ENCODE data around the gene SLC47A2. TPM values are rescaled to one million over a fixed set of nuclear protein-coding genes. Genes with fewer than 3 reads are reported as not detected.
A peak's percentile ranks its signal among the peaks of the same experiment; 100 is the strongest.

SLC47A2 gene
- total and polyA plus RNA-seq, 2 donors from 2014 or later: 46.3 to 61.5 TPM

- TF ChIP-seq CTCF (IDR thresholded peaks at IDR 0.05; ENCODE audit: borderline replicate concordance, extremely low read depth, insufficient read depth): no peak
- H3K36me3 ChIP-seq (ENCODE audit: control insufficient read depth in 2 of 3, insufficient read depth in 3 of 3, low read length in 3 of 3): no peaks in the 10 kb centered on the region
- FAIRE-seq (no peak), DNase-seq (peak in 2 of 5 donors; percentile 36 to 72)
- H3K9me3 ChIP-seq (ENCODE audit: control insufficient read depth in 2 of 3, insufficient read depth in 1 of 3, low read length in 3 of 3): no peaks in the 10 kb centered on the region
- H3K27ac ChIP-seq (ENCODE audit: low read depth in 2 of 2, low read length in 2 of 2): peak overlapping the region; percentile 72 to 73
- no peak overlapping the region for H3K9ac ChIP-seq (ENCODE audit: low read length in 3 of 3)
- no peak overlapping the region for H3K4me3 ChIP-seq (ENCODE audit: low read length in 3 of 3)
- peaks cover 0 to 51% (median 37%) of the 10 kb centered on the region in 3 donors for H3K4me1 ChIP-seq (ENCODE audit: control insufficient read depth in 2 of 3, insufficient read depth in 2 of 3, low read depth in 1 of 3, low read length in 3 of 3)
- no peaks in the 10 kb centered on the region for H3K27me3 ChIP-seq (ENCODE audit: control insufficient read depth, insufficient read depth, low read length)
- intact Hi-C loops (cut with DNase I): no loop called here
Measured at GRCh38 chr17:19719355-19720209, 3.2 kb upstream of the SLC47A2 start.

GRCh38 chr17:19718613-19719354 is 2.4 kb upstream of the SLC47A2 start:
- intact Hi-C loops (cut with DNase I): no loop called here
- Histone ChIP-seq H3K9ac (ENCODE audit: low read length in 3 of 3) (peak overlapping the region in 1 of 3 donors; percentile 40), H3K9me3 (ENCODE audit: control insufficient read depth in 2 of 3, insufficient read depth in 1 of 3, low read length in 3 of 3) (no peaks in the 10 kb centered on the region), H3K27me3 (ENCODE audit: control insufficient read depth, insufficient read depth, low read length) (no peaks in the 10 kb centered on the region), H3K27ac (ENCODE audit: low read depth in 2 of 2, low read length in 2 of 2) (peak overlapping the region; percentile 45 to 55), H3K4me1 (ENCODE audit: control insufficient read depth in 2 of 3, insufficient read depth in 2 of 3, low read depth in 1 of 3, low read length in 3 of 3) (peaks cover 0 to 46% (median 35%) of the 10 kb centered on the region in 3 donors), H3K4me3 (ENCODE audit: low read length in 3 of 3) (peak overlapping the region in 1 of 3 donors; percentile 41), H3K36me3 (ENCODE audit: control insufficient read depth in 2 of 3, insufficient read depth in 3 of 3, low read length in 3 of 3) (no peaks in the 10 kb centered on the region)
- TF ChIP-seq CTCF (IDR thresholded peaks at IDR 0.05; ENCODE audit: borderline replicate concordance, extremely low read depth, insufficient read depth): peak; percentile 36
- FAIRE-seq: no peak
- peak in 2 of 5 donors; percentile 36 to 64 for DNase-seq

- DNase-seq (peak in 2 of 5 donors; percentile 40 to 48), FAIRE-seq (no peak)
- Histone ChIP-seq H3K36me3 (ENCODE audit: control insufficient read depth in 2 of 3, insufficient read depth in 3 of 3, low read length in 3 of 3) (no peaks in the 10 kb centered on the region), H3K4me1 (ENCODE audit: control insufficient read depth in 2 of 3, insufficient read depth in 2 of 3, low read depth in 1 of 3, low read length in 3 of 3) (peaks cover 0 to 46% (median 34%) of the 10 kb centered on the region in 3 donors), H3K4me3 (ENCODE audit: low read length in 3 of 3) (peak overlapping the region in 2 of 3 donors; percentile 26 to 41), H3K9ac (ENCODE audit: low read length in 3 of 3) (no peak overlapping the region), H3K27me3 (ENCODE audit: control insufficient read depth, insufficient read depth, low read length) (no peaks in the 10 kb centered on the region), H3K9me3 (ENCODE audit: control insufficient read depth in 2 of 3, insufficient read depth in 1 of 3, low read length in 3 of 3) (no peaks in the 10 kb centered on the region), H3K27ac (ENCODE audit: low read depth in 2 of 2, low read length in 2 of 2) (peak overlapping the region; percentile 45 to 80)
- TF ChIP-seq CTCF (IDR thresholded peaks at IDR 0.05; ENCODE audit: borderline replicate concordance, extremely low read depth, insufficient read depth): no peak
- intact Hi-C loops (cut with DNase I): no loop called here
Measured at GRCh38 chr17:19718041-19718612, 1.7 kb upstream of the SLC47A2 start.
